Measurements from ENCODE around the gene DACT2. TPM values are rescaled to one million over a fixed set of nuclear protein-coding genes. Genes with fewer than 3 reads are reported as not detected.
A peak's percentile ranks its signal among the peaks of the same experiment; 100 is the strongest.

DACT2 gene
- total and polyA plus RNA-seq, 8 donors, result 0.87 to 6.5 (median 3.1) TPM

GRCh38 chr6:168274037-168274952 lies 45.3 kb downstream of the DACT2 start:
- Histone ChIP-seq H3K4me3 (peak overlapping the region in 2 of 4 donors; percentile 22 to 35), H3K9me3 (no peaks in the 10 kb centered on the region), H3K36me3 (no peaks in the 10 kb centered on the region), H3K27me3 (no peaks in the 10 kb centered on the region), H3K4me1 (peaks cover 10 to 26% (median 16%) of the 10 kb centered on the region in 3 donors), H3K27ac (peak overlapping the region; percentile 4 to 89 (median 73))
- ATAC-seq (peak; percentile 71 to 85 (median 82)), FAIRE-seq (no peak), DNase-seq (peak; percentile 43 to 77 (median 68))
- intact Hi-C loops (cut with DNase I), result no loop called here
- WGBS, 2 donors, result 10 to 16% methylated on average over 21 to 22 of the region's 22 CpGs
- TF ChIP-seq CTCF (IDR thresholded peaks at IDR 0.05), result no peak

- H3K4me3 ChIP-seq, result peak overlapping the region in 2 of 4 donors; percentile 22 to 35
- peaks cover 10 to 26% (median 16%) of the 10 kb centered on the region in 3 donors for H3K4me1 ChIP-seq
- DNase-seq (no peak), FAIRE-seq (no peak), ATAC-seq (no peak)
- H3K36me3 ChIP-seq, result no peaks in the 10 kb centered on the region
- H3K27ac ChIP-seq, result peak overlapping the region; percentile 4 to 89 (median 73)
- TF ChIP-seq CTCF (IDR thresholded peaks at IDR 0.05), result no peak
- H3K9me3 ChIP-seq, result no peaks in the 10 kb centered on the region
- 64 to 70% methylated on average over 15 to 17 of the region's 17 CpGs for WGBS, 2 donors
- intact Hi-C loops (cut with DNase I), result no loop called here
- no peaks in the 10 kb centered on the region for H3K27me3 ChIP-seq
These were observed 46.0 kb downstream of the DACT2 start for GRCh38 chr6:168273441-168274036.

GRCh38 chr6:168272415-168273325 lies 46.9 kb downstream of the DACT2 start:
- Histone ChIP-seq H3K4me3 (no peak overlapping the region), H3K4me1 (peaks cover 10 to 26% (median 16%) of the 10 kb centered on the region in 3 donors), H3K36me3 (no peaks in the 10 kb centered on the region), H3K27me3 (no peaks in the 10 kb centered on the region), H3K27ac (no peak overlapping the region), H3K9me3 (no peaks in the 10 kb centered on the region)
- ATAC-seq (no peak), FAIRE-seq (no peak), DNase-seq (no peak)
- WGBS, 2 donors, result 42 to 51% methylated on average over 17 of the region's 17 CpGs
- no peak for TF ChIP-seq CTCF (IDR thresholded peaks at IDR 0.05)
- intact Hi-C loops (cut with DNase I), result no loop called here

- 63 to 65% methylated on average over 19 of the region's 19 CpGs for WGBS, 2 donors
These were observed 49.1 kb downstream of the DACT2 start for GRCh38 chr6:168270274-168271172.

More at GRCh38 chr6:168270274-168271172, 49.1 kb downstream of the DACT2 start:
- no peak for TF ChIP-seq CTCF (IDR thresholded peaks at IDR 0.05)
- no peak for FAIRE-seq
- no peak for ATAC-seq
- intact Hi-C loops (cut with DNase I), result no loop called here
- Histone ChIP-seq H3K9me3 (no peaks in the 10 kb centered on the region), H3K27ac (no peak overlapping the region), H3K27me3 (no peaks in the 10 kb centered on the region), H3K36me3 (no peaks in the 10 kb centered on the region), H3K4me3 (no peak overlapping the region), H3K4me1 (peaks cover 10 to 20% (median 10%) of the 10 kb centered on the region in 3 donors)
- DNase-seq, result no peak
